Suprapubic skin (tissue), 4 donors: ENCODE data around the gene PCSK2. TPM values are rescaled to one million over a fixed set of nuclear protein-coding genes. Genes with fewer than 3 reads are reported as not detected.
"Not testable (repeated sequence)": the region's sequence is repeated elsewhere in the genome, so short reads cannot be mapped to it uniquely, and the experiment has no call there.

Experiments used
- DNase-seq, 2 donors: peaks; one replicate each; pipeline ENCODE4 v3.0.0-alpha.2; 2019; ENCODE audit warnings: low spot score in 2 of 2
- H3K27ac ChIP-seq: fragments of 200-600 bp; sonication (generic); one replicate; pipeline ENCODE4 v1.5.1; 2019
- H3K27me3 ChIP-seq: fragments of 200-600 bp; sonication (generic); one replicate; pipeline ENCODE4 v1.5.1; 2019
- H3K36me3 ChIP-seq: fragments of 200-600 bp; sonication (generic); one replicate; pipeline ENCODE4 v1.5.1; 2019
- H3K4me1 ChIP-seq: fragments of 200-600 bp; sonication (generic); one replicate; pipeline ENCODE4 v1.5.1; 2019
- H3K4me3 ChIP-seq: fragments of 200-600 bp; sonication (generic); one replicate; pipeline ENCODE4 v1.5.1; 2019; ENCODE audit warnings: mild to moderate bottlenecking
- H3K9me3 ChIP-seq: fragments of 200-600 bp; sonication (generic); one replicate; pipeline ENCODE4 v1.5.1; 2019
- EP300 ChIP-seq: sonication (generic); formaldehyde crosslinking; IDR thresholded peaks from one replicate; pipeline ENCODE4 v1.6.1; 2017; ENCODE audit warnings: antibody characterized with exemption
- POLR2A ChIP-seq, 2 donors: fragments of 450-650 bp; IDR thresholded peaks; one replicate each; pipeline ENCODE4 v1.6.1; 2017; ENCODE audit warnings: antibody characterized with exemption in 2 of 2, mild to moderate bottlenecking in 2 of 2, moderate library complexity in 2 of 2
- POLR2AphosphoS5 ChIP-seq, 3 donors: sonication (generic); formaldehyde crosslinking; IDR thresholded peaks; one replicate each; pipeline ENCODE4 v1.6.1; 2017; ENCODE audit warnings: antibody characterized with exemption in 3 of 3
- WGBS: methylation state at CpG from one replicate; pipeline ENCODE4 v1.1.5; 2018; 5-methylcytosine and 5-hydroxymethylcytosine counted together
- total RNA-seq, 4 donors: library from RNA; depleted of rRNA; stranded (reverse); fragments of >200 nt; gene quantifications; one replicate each; pipeline ENCODE4 v1.1.0, GENCODE V29; 2016
- TF ChIP-seq, protein P1 (sequence below), 2 donors: fragments of 200-600 bp in 1 of 2; fragments of 450-650 bp in 1 of 2; sonication (generic) in 1 of 2; IDR thresholded peaks; one replicate each; pipeline ENCODE4 v1.5.1; 2016 to 2019; ENCODE audit warnings: antibody characterized with exemption in 2 of 2, mild to moderate bottlenecking in 1 of 2, moderate library complexity in 1 of 2

Gene PCSK2
- total RNA-seq, 4 donors from 2014 or later = 5.2 to 23.1 (median 12.9) TPM

DNA sequence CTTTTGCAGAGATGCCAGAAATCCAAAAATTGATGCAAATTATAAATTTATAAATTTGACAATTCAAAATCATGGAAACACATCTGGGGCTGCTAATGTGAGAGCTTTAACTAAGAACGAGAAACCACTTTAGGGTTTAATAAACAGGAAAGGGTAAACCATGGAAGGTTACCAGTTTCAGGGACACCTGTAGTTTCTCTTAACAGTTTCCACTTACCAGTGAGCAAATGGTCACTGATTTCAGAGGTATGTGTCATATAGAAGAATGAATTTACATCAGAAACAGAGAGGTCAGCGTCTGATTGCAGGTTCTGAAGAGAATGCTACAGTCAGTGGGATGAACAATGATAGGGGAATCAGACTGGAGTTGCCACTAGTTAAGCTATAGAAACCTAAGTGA, 24.8 kb upstream of the PCSK2 start:
- Histone ChIP-seq H3K27me3 (peaks cover 2% of the 10 kb centered on the region), H3K9me3 (no peaks in the 10 kb centered on the region), H3K4me1 (no peaks in the 10 kb centered on the region), H3K27ac (no peak overlapping the region), H3K4me3 (no peak overlapping the region), H3K36me3 (no peaks in the 10 kb centered on the region)
- WGBS = 72% methylated on average over 2 of the region's 2 CpGs
- TF ChIP-seq, protein P1, sequence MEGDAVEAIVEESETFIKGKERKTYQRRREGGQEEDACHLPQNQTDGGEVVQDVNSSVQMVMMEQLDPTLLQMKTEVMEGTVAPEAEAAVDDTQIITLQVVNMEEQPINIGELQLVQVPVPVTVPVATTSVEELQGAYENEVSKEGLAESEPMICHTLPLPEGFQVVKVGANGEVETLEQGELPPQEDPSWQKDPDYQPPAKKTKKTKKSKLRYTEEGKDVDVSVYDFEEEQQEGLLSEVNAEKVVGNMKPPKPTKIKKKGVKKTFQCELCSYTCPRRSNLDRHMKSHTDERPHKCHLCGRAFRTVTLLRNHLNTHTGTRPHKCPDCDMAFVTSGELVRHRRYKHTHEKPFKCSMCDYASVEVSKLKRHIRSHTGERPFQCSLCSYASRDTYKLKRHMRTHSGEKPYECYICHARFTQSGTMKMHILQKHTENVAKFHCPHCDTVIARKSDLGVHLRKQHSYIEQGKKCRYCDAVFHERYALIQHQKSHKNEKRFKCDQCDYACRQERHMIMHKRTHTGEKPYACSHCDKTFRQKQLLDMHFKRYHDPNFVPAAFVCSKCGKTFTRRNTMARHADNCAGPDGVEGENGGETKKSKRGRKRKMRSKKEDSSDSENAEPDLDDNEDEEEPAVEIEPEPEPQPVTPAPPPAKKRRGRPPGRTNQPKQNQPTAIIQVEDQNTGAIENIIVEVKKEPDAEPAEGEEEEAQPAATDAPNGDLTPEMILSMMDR (IDR thresholded peaks at IDR 0.05) = no peak
- no peak for TF ChIP-seq EP300
- TF ChIP-seq POLR2A (IDR thresholded peaks at IDR 0.05) = no peak
- no peak for TF ChIP-seq POLR2AphosphoS5 (IDR thresholded peaks at IDR 0.05)
- DNase-seq = no peak

DNA sequence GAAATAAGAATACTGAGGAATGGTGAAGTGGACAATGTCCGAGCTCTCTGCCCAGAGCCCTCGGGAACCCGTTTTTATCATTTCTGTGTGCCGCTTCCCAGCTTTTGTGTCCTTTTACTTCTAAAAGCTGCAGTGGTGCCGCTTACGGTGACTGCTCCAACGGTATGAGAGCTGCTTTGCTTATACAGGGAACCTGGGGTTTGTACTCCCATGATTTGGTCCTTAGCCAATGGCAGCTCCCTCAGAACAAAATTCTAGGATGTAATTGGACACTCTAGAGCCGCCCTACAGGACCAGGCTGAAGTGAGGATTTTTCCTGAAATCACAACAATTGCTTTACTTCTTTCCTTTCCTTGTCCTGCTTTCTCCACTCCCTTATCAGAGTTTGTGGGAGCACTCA, 24.2 kb upstream of the PCSK2 start:
- Histone ChIP-seq H3K36me3 (no peaks in the 10 kb centered on the region), H3K27ac (no peak overlapping the region), H3K27me3 (peaks cover 2% of the 10 kb centered on the region), H3K9me3 (no peaks in the 10 kb centered on the region), H3K4me3 (no peak overlapping the region), H3K4me1 (no peaks in the 10 kb centered on the region)
- no peak for DNase-seq
- 25% methylated on average over 8 of the region's 8 CpGs for WGBS
- TF ChIP-seq POLR2AphosphoS5 (IDR thresholded peaks at IDR 0.05) (no peak), POLR2A (IDR thresholded peaks at IDR 0.05) (no peak)
- TF ChIP-seq, protein P1 (IDR thresholded peaks at IDR 0.05) = no peak

DNA sequence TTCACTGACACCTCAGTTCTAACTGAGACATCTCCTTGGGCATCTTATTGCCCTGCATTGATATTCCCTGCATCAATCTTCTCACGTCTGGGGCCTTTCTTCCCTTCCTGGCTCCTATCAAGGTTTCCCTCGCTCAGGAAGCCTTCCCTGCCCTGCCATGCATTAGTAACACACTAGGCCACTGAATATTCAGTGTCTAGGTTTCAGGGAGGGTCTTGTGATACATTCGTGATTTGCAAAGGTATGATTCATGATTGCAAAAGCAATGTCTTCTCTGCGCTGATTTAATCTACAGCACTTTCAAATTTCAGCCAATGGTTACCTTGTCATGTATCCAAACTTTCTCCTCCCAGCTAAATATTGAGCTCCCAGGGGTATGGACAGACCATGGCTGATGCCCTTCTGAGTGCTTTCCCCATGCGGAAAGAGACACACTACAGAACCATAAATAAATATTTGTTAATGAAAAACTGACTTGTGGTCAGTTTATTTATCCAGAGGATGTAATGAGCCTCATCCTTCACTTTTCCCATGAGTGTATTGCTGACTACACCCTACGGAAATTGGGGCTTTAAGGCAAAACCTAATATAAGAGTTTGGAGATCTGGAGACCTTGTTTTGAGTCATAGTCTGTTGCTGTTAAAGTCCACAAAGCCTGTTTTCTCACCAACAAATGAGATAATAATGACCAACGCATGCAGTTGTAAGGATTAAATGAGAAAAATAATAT, 21.6 kb upstream of the PCSK2 start:
- no peak for DNase-seq
- H3K9me3 ChIP-seq = no peaks in the 10 kb centered on the region
- peaks cover 2% of the 10 kb centered on the region for H3K27me3 ChIP-seq
- H3K27ac ChIP-seq = no peak overlapping the region
- no peaks in the 10 kb centered on the region for H3K4me1 ChIP-seq
- WGBS = 76% methylated on average over 7 of the region's 7 CpGs
- TF ChIP-seq POLR2AphosphoS5 (IDR thresholded peaks at IDR 0.05) (no peak), POLR2A (IDR thresholded peaks at IDR 0.05) (no peak), EP300 (no peak)
- no peak overlapping the region for H3K4me3 ChIP-seq
- H3K36me3 ChIP-seq = no peaks in the 10 kb centered on the region

DNA sequence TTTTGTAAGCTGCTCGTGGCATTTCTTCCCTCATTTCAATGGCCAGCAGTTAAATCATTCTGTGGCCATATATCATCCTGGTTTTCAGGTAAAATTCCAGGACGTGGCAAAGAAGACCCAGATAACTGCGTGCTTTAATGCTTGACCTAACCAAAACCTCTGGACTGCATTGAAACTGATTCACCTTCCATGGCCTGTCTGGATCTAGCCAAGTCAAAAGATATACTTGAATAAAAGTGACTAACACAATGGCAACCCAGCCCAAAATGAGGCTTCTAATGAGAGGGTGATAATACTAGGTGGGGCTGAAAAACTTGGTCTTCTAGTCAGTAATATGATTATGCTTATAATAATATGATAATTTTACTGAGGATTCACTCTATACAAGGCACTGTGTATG, 16.5 kb upstream of the PCSK2 start:
- H3K4me3 ChIP-seq = no peak overlapping the region
- DNase-seq = no peak
- TF ChIP-seq POLR2A (IDR thresholded peaks at IDR 0.05) = no peak
- TF ChIP-seq, protein P1 (IDR thresholded peaks at IDR 0.05) = no peak
- TF ChIP-seq POLR2AphosphoS5 (IDR thresholded peaks at IDR 0.05) = no peak
- no peak for TF ChIP-seq EP300
- WGBS = 42% methylated on average over 3 of the region's 3 CpGs
- H3K27me3 ChIP-seq = no peaks in the 10 kb centered on the region
- no peaks in the 10 kb centered on the region for H3K4me1 ChIP-seq
- no peak overlapping the region for H3K27ac ChIP-seq
- H3K36me3 ChIP-seq = no peaks in the 10 kb centered on the region
- H3K9me3 ChIP-seq = no peaks in the 10 kb centered on the region

DNA sequence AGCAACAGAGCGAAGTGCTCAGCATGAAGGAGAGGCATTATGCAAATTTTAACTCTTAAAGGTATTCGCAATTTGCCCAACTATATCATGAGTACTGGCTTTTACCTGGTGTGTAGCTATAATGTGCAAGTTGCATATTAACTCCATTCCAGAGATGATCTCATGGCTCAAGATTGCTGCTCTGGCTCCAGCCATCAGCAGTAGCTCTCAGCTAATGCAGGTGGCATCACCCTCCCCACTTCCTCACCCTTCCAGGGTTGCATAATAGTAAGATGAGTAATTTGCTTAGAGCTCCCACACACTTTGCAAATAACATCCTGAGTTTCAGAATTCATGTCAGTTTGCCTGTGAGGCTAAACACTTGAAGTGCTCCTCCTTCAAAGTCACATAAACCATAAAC, 15.9 kb upstream of the PCSK2 start:
- DNase-seq = no peak
- H3K27ac ChIP-seq = no peak overlapping the region
- H3K36me3 ChIP-seq = no peaks in the 10 kb centered on the region
- no peaks in the 10 kb centered on the region for H3K4me1 ChIP-seq
- TF ChIP-seq, protein P1 (IDR thresholded peaks at IDR 0.05) = no peak
- TF ChIP-seq POLR2AphosphoS5 (IDR thresholded peaks at IDR 0.05) = no peak
- no peak for TF ChIP-seq EP300
- TF ChIP-seq POLR2A (IDR thresholded peaks at IDR 0.05) = no peak
- no peaks in the 10 kb centered on the region for H3K27me3 ChIP-seq
- H3K9me3 ChIP-seq = no peaks in the 10 kb centered on the region
- WGBS = 86% methylated on average over 2 of the region's 2 CpGs
- H3K4me3 ChIP-seq = no peak overlapping the region

DNA sequence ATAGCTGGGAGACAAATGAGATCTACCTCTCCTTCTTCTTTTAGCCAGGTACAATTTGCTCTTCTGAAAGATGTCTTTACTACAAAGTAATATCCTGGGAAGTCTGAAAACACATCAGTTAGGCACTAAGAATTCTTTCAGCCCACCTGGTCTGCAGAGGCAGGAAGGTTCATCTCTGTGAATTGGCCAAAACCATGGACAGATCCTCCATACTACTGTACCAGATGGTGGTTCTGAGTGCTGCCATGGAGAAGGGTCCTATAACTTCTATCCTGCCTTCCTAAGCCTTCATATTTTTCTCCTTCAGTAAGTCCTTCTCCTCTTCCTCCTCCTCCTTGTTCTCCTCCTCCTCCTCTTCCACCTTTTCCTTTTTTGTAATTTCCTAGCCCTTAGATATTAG, 11.7 kb upstream of the PCSK2 start:
- no peaks in the 10 kb centered on the region for H3K27me3 ChIP-seq
- no peaks in the 10 kb centered on the region for H3K4me1 ChIP-seq
- TF ChIP-seq POLR2AphosphoS5 (IDR thresholded peaks at IDR 0.05) (no peak), EP300 (no peak), POLR2A (IDR thresholded peaks at IDR 0.05) (no peak)
- TF ChIP-seq, protein P1 (IDR thresholded peaks at IDR 0.05) = no peak
- H3K27ac ChIP-seq = no peak overlapping the region
- H3K9me3 ChIP-seq = no peaks in the 10 kb centered on the region
- H3K36me3 ChIP-seq = no peaks in the 10 kb centered on the region
- DNase-seq = no peak
- H3K4me3 ChIP-seq = no peak overlapping the region

DNA sequence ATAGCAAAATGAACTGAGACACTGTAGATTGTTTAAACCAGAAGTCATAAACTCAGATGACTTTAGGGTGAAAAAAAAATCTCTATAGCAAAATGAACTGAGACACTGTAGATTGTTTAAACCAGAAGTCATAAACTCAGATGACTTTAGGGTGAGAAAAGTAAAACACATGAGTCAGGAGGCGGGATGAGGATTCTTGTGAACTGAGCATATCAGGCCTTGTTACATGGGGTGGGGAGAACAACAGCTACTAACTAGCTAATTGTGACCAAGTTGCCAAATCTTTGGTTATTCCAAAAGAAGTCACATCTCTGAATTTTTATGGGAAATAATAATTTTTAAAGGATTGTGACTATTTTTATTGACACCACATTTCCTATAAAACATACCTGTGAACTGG, 7.0 kb upstream of the PCSK2 start:
- not testable (repeated sequence) for DNase-seq, H3K9me3 ChIP-seq, H3K4me3 ChIP-seq, H3K36me3 ChIP-seq, H3K27me3 ChIP-seq, H3K4me1 ChIP-seq, H3K27ac ChIP-seq
- 93% methylated on average over 1 of the region's 1 CpG for WGBS
